HG03571 (cell line): ENCODE results near the gene NTRK2.

ENCODE experiments used
- ATAC-seq: cut with Tn5 transposase; IDR thresholded peaks from one replicate; pipeline ENCODE4 v1.9.1; 2021; ENCODE audit not compliant: unreplicated experiment

NTRK2 gene

DNA sequence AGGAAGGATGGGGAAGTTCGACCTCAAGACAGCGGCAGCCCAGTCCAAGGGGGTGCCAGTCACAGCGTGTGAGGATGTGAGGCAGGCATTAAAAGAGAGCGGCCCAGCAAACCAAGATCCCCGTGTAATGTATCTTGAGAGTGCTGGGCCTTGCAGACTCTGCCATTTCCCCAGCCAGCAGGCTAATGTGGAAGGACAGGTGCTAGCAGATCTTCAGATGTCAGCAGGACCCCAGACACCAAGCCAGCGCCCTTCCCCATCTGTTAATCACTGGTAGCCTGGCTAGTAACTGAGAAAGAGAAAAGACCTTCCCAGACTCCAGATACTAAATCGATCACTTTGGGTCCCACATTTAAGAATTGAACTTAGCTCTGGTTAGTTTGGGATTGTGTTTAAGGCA lies 62.2 kb downstream of the NTRK2 start:
- no peak for ATAC-seq

DNA sequence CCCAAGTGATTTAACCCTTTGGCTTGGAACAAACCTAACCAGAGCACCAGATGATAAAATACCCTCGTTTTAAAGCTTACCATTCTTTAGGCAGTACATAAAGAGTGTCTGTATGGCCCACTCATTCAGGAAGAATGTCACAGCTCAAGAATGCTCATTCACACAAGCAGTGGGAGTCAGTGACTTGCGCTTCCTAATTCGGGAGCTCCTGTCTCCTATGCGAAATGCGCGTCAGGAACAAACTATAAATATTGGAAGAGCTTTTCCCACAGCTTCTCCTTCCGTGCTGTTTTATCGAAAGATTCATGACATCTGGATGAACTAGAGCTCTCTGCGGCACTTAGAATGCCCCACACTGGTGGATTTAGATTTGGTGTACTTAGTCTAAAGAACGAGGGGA lies 66.6 kb downstream of the NTRK2 start:
- ATAC-seq, result no peak

- ATAC-seq, result no peak
These were observed 67.0 kb downstream of the NTRK2 start for GRCh38 chr9:84736536-84736935.

DNA sequence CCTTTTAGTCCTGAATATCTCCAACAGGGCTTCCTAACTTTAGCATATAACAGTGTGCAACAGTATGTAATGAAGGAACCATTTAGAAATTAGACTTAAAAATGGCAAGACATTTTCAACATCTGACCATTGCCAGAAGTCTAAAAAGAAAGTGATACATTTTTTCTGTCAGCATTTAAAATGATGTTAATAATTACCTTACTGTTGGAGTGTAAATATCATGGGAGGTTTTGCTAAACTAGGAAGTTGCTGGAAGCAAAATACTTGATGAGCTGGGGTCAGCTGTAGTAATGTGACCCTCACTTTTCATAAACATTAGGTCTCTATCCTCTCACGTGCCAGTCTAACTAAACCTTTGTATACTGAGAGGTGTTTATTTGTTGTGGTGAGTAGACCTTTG lies 68.8 kb downstream of the NTRK2 start:
- ATAC-seq, result no peak

DNA sequence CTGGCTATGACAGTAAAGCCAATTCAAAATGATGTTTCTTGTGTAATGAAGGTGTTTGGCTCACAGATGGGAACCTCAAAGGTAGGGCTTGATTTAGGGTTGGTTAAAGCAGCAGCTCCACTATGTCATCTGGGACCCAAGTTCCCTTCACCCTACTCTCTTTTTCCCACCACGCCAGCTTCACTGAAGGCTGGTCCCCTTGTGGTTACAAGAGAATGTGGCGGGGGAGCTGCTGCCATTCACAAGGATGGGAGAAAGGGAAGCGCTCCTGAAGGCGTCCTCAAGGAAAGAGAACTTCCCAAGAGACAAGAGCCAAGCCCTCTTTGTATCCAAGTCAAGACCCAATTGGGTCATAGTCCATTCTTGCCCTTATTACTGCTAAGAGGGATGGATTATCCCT lies 72.7 kb downstream of the NTRK2 start:
- no peak for ATAC-seq

DNA sequence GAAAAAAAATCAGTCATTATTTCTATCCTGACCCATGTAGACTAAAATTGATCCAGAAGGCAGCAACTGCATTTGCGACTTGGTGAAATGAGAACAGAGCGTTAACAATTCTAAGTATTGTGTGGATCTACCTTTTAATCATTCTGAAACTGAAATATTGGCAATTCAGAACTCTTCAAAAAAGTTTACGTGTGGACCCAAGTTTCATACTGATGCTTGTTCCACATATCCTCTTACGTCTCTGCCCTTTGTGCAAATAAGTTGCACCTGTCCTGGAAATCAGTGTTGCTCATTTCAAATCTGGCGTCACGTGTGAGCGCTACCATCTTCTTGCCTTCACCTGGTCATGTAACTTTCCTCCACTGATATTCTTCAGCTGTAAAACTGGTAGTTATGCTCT lies 74.7 kb downstream of the NTRK2 start:
- ATAC-seq, result peak; percentile 36

- ATAC-seq, result no peak
These were observed 75.2 kb downstream of the NTRK2 start for GRCh38 chr9:84744726-84745125.

- ATAC-seq, result peak; percentile 66
These were observed 78.6 kb downstream of the NTRK2 start for GRCh38 chr9:84748112-84748511.

- no peak for ATAC-seq
These were observed 80.8 kb downstream of the NTRK2 start for GRCh38 chr9:84750152-84750865.

DNA sequence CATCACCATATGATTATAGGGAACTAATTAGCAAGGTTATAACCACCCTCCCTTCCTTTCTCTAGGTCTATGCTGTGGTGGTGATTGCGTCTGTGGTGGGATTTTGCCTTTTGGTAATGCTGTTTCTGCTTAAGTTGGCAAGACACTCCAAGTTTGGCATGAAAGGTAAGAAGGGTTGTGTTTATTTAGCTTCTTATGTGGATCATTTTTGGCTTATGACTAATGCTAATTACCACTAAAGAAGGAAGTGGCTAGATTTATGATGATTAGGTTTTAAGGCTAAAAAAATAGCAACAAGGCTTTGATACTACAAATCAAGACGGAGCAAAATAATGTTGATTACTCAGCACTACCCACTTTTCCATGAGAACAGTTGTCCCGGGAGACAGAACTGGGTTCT lies 82.4 kb downstream of the NTRK2 start:
- no peak for ATAC-seq

DNA sequence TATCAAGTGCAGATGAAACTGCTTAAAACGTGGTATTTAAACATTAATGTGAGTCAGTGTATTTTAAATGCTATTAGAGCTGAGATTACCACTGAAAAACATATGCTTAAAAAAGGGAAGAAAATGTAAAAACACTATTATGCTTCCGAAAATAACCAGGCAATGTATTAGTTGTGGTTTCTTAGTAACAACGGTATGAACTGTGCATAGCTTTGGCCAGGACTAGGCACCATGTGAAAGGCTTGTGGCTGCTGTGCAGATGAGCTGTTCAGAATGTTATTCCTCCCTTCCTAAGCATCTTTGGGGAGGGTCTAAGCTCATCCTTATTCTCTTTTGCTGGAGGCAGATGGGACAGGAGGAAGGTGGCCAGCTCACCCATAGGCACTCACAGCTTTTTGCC lies 84.9 kb downstream of the NTRK2 start:
- no peak for ATAC-seq

- no peak for ATAC-seq
These were observed 85.4 kb downstream of the NTRK2 start for GRCh38 chr9:84754881-84755280.

GRCh38 chr9:84755380-84755779 lies 85.9 kb downstream of the NTRK2 start:
- ATAC-seq, result no peak

DNA sequence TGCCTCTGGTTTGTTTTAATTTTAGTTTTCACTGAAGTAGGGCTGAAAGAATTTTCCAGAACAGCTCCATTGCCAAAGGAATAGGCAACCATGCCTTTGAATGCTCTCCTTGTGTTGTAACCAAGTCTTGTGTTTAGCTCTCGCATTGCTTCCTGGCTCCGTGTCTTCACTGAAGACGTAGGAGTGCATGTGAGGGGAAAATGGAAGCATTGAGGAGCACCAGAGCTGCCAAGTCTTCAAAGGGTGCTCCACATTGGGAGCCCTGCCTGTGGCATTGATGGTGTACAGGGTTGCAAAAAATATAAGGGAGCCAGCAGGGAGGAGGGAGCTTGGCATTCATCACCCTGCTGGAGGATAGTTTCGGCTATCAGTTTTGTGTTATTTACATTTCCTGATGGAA lies 86.6 kb downstream of the NTRK2 start:
- ATAC-seq, result no peak

GRCh38 chr9:84756731-84757130 lies 87.2 kb downstream of the NTRK2 start:
- ATAC-seq, result no peak

DNA sequence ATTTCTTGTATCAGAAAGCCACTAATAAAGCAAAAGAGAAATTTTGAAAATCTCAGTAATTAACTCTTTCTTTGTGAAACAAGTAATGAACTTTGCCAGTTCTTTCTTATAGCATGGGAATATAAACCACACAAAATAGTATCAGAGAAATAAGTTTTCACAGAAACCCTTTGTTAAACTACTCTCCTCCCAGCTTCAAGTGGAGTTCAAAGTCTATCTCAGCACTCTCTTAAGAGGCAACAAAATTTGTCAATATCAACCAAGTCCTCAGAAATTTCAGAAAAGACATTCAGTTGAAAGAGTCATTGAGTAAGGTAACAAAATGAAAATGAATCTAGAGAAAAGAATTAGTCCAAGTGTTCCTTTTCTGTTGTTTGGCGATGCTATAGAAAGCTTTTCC lies 89.3 kb downstream of the NTRK2 start:
- ATAC-seq, result peak; percentile 6

DNA sequence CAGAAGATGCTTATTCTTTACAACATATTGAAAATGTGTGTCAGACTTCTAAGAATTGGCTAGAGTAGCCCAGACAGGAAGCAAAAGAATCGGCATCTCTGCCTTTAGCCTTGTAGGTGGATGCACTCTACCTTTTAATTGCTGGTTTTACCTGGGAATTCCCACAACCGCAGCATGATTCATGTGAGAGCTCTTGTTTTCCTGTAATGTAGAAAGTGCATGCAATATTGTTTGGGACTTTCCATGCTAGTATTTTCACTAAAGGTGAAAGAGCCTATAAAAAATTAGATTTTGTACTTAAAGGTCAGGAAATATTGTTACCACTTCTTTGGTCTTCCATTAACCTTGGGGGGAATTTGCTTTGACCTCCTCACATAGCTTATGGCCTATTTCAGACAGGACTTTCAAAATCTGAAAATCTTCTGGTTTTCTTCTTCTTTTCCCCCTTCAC lies 89.8 kb downstream of the NTRK2 start:
- ATAC-seq, result peak; percentile 47

- no peak for ATAC-seq
These were observed 90.3 kb downstream of the NTRK2 start for GRCh38 chr9:84759804-84760203.

- peak; percentile 49 for ATAC-seq
These were observed 91.7 kb downstream of the NTRK2 start for GRCh38 chr9:84761137-84761808.

DNA sequence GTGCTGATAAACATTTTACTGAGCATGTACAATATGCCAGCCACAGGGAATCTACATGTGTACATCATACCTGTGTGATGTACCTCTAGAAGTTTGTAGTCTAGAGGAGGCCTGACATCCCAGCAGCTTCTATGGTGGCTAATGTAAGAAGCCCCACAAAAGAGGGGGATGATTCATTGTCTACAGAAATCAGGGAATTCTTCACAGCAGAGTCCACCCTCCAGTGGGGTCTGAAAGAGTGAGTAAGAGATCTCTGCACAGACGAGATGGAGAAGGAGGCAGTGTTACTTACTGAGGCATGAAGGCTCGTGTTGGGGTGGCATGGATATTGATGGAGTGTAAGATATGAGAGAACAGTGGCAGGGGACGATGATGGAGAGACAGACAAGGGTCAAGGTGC lies 103.0 kb downstream of the NTRK2 start:
- ATAC-seq, result no peak

- no peak for ATAC-seq
These were observed 103.5 kb downstream of the NTRK2 start for GRCh38 chr9:84773022-84773421.

DNA sequence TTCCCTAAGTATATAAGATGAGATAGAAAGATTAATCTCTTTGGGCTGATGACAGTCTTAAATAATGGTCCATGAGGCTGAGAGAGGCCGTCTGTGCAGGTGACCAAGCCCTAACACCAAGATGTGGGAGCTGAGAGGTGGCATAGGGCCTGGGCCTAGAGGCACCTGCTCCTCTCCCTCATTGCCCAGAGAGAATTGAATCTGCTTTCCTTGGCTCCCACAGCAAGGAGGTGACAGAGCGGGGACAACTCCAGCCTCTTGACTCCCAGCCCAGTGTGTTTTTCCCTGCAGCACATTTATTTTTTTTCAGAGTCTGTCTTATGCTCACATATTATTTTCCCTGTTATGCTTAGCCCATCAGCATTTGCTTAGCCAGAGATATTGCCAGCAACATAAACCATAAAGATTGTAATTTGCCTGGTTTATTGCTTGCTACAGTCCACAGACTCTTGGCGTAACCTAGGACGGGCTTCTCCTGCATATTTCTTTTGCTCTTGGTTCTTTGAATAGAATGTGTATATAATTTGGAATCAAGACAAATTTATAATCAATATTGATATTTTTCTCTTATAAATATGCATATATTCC lies 105.6 kb downstream of the NTRK2 start:
- no peak for ATAC-seq
